Head of caudate nucleus (tissue), 42 donors: ENCODE results near the gene TRIM15.
A peak's percentile ranks its signal among the peaks of the same experiment; 100 is the strongest.

ENCODE experiments used
- DNase-seq, 42 donors: peaks; one replicate each; pipeline versions ENCODE4 v3.0.0 to v3.0.0-alpha.2; 2020 to 2021; ENCODE audit warnings: mixed read lengths in 7 of 42
- intact Hi-C: fragments of 100-400 bp; cut with DNase I; formaldehyde crosslinking; loops from one replicate; pipeline ENCODE4 v1.15.0; 2022

The TRIM15 gene

DNA sequence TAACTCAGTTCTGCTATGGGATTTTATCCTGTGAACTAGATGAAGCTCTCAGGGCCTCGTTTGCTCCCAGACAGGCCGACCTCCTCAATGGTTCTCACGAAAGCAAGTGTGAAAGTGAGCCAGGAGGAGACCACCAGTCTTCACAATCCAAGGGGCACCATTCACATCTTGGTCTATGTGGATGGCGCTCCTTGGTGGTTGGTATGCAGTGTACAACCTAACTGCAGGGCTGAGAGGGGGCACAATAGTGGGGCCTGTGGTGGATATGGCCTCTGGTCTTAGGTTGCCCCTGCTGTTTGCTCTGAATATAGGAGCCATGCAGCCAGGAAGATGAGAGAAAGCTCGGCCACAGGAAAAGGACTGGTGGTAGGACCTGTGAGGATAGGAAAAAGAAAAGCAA is 25.2 kb downstream of the TRIM15 start:
- DNase-seq: no peak

DNA sequence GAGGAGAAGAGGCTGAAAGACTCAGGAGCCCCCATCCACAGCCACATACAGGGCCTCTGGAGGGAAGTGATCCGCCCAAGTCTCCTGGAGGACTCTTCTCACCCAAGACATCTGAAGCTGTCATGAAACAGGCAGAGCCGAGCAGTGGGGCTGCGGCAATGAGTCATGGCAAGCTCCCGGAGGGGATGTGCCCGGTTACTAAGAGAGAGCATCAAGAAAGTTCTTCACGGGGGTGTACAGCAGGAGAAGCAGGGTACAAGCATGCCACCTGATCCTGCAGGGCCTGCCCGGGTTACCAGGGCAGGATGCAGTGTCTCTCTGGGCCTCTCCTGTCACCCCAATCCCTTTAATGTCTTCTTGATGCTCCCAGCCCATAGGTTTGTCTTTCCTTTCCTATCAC is 28.7 kb downstream of the TRIM15 start:
- DNase-seq: peak; percentile 19 to 91 (median 68)
- intact Hi-C loops: no loop called here

More for the DNA sequence above, 25.2 kb downstream of the TRIM15 start:
- intact Hi-C loops: no loop called here

DNA sequence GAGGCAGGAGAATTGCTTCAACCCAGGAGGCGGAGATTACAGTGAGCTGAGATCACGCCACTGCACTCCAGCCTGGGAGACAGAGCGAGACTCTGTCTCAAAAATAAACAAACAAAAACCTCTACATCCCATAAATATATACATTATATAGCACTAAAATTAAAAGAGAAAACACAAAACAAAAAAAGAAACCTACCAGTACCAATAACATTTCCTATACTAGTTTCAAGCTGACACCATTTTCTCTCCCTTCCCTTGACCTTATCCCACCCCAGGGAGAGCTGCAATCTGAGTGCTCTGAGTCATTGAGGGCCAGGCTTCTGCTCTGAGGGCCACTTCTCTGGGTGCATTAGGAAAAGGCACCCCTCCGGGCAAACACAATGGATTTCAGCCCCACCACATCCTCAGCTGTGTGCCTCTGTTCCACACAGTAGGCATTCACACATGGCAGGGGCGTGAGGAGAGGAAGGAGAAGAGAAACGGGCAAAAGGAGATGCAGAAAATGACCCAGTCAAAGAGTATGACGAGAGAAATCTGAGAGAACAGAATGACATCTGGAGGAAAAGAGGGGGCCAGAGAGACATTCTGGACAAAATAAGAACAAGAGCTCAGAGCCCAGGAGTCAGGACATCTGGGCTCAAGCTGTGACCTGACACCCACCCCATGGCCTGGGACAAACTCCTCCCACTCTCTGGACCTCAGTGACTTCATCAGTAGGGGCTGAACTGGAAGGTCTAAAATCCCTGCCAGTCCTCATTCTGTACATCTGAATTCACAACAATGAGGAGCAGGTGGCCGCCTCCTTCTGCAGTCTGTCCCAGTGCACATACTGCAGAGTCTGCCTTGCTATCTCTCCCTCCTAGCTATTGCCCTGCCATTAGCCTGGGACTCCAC is 31.7 kb downstream of the TRIM15 start:
- no peak for DNase-seq

DNA sequence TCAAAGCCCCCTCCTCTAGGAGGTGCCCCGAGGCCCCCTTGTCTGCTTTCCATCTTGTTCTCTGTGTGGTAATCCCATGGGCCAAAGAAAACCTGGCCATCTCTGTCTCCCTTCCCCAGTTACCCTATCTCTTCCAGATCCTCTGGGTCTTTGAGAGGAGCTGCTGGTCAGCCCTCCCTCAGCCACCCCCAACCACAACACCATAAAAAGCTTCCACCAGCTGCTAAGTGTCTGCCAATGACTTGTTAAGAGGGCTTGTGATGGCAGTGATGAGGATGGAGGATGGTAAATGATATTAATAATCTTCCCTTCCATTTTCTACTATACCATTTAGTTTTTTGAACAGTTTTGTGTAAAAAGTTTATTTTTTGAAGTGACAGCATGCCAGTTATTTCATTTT is 32.6 kb downstream of the TRIM15 start:
- intact Hi-C loops: no loop called here
- no peak for DNase-seq

More for the DNA sequence above, 31.7 kb downstream of the TRIM15 start:
- intact Hi-C loops: no loop called here

DNA sequence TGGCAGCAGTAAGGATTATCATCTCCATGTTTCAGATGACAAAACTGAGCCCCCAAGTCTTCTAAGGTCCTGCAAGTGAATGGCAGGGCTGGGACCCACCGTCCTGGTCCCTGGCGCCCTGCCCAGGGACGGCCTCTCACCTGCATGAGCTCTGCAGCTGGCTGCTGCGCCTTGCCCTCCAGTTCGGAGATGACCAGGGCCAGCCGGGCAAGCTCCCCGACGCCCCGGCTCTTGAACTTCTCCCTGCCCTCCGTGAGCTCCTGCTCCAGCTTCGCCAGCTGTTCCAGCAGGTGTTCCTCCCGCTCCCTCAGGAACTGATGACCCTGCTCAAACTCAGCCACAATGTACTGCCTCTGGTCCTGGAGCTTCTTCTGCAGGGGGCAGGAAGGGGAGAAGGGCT is 33.0 kb downstream of the TRIM15 start:
- intact Hi-C loops: no loop called here
- DNase-seq: peak in 1 of 42 donors; percentile 18

DNA sequence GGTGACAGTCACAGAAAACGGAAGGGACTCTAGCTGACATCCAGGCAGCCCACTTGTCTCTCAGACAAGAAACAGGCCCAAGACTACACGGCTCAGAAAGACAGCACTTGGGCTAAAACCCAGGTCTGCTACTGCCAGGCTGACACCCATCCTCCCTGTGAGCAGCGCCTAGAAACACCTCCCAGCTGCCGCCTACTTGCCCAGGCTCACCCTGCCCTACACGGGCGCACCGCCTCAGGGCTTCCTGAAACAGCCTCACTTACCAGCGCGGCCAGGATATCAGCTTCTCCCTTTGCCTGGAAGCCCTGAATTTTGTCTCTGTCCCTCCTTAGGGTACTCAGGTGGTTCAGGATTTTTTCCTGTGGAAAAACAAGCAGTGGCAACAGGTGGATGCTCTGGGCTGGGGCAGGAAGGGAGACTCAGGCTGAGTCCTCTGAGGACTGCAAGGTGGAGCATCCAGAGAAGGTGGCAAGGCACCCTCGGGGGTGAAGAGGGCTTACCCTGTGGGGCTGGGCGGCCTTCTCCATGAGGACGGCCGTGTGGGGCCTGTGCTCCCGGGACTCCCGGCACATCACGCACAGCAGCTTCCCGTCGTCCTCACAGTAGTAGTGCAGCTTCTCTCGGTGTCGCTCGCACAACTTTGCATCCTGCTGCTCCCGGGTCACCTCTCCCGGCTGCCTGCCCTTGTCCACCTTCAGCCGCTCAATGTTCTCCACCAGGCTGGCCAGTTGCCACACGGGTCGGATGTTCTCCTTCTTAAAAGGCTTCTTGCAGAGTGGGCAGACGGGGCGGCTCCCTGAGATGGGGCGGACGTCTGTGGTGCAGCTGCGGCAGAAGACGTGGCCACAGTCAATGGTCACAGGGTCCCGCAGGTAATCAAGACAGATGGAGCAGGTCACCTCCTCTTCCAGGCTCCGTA is 35.1 kb downstream of the TRIM15 start:
- intact Hi-C loops: no loop called here
- DNase-seq: peak in 39 of 42 donors; percentile 19 to 84 (median 57)

DNA sequence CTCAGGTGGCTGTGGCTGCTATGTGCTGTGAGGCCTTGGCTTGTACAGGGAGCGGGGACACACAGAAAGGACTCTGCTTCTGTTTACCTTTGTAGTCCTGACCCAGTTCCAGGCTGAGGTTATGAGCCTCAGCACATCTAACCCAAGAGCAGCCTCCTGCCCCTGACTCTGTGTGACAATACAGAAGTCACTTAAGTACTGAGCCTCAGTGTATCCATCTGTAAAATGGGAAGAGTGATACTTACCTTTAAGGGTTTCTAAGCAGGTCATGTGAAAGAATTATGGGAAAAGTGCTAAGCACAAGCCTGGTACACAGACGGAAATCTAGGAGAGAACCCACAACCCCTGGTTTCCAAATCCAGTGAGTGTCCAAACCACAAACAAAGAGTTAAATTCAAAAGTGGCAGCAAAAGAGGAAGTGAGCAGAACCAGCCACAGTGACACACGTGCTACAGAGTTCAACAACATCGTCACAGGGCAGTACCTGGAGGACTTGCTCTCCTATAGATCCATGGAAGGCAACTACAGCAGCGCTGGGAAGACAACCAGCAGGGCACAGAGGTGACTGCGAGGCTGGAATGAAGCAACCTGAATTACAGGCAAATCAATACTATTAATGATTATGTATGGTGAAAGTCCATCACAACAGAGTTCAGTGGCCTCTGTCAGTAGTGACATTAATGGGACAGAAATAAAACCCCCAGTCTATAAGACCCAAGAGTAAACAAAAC is 37.4 kb downstream of the TRIM15 start:
- intact Hi-C loops: no loop called here
- no peak for DNase-seq

DNA sequence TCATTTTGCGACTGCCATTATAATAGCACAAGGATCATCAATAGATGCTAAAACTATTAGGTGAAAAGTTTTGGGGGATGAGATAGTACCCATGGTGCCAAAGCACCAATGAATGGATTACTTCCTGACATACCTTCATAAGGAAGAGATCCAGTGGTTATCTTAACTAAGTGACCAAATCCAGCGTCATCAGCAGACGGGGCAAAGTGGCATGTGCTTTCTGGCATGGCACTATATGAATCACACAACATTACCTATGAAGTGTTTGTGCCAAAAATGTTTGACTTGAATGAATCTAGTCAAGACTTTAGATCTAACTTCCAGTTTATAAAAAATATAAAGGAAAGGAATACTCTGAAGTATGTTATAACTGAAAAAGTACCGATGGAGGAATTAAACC is 39.0 kb downstream of the TRIM15 start:
- DNase-seq: no peak
- intact Hi-C loops: no loop called here

DNA sequence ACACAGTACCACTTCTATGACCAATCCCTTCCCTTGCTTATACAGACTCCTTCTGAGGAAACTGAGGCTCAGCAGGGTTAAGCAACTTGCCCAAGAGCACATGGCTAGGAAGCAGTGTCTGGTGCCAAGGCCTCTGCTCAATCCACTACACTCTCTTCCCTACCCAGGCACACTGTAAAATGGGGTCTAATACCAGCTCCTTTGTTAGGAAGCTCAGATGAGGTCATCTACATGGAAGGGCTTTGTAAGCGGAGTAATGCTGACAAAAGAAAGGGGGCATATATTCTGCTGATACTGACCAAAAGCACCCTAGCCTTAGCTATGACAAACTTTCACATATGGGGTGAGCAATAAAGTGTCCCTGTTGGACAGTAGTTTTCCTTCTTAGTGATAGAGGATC is 40.8 kb downstream of the TRIM15 start:
- DNase-seq: peak in 1 of 42 donors; percentile 21
- intact Hi-C loops: no loop called here

DNA sequence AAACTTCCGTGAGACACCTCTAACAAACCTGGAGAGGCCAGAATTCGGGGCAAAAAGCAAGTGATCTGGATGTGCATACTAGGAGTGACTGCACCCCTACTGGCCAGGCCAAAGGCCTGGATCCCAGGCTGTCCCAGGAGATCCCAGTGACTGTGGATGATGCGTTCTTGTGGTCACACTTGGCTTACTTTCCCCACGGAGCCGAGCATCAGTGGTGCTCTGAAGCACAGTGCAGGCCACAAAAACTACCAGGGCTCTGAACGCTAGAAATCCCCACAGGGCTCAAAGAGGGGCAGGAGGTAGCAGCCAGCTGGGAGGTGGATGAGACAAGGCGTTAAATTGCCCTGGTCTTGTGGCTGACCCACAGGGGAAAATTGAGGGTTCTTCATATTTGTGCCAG is 42.8 kb downstream of the TRIM15 start:
- no peak for DNase-seq
- intact Hi-C loops: no loop called here

DNA sequence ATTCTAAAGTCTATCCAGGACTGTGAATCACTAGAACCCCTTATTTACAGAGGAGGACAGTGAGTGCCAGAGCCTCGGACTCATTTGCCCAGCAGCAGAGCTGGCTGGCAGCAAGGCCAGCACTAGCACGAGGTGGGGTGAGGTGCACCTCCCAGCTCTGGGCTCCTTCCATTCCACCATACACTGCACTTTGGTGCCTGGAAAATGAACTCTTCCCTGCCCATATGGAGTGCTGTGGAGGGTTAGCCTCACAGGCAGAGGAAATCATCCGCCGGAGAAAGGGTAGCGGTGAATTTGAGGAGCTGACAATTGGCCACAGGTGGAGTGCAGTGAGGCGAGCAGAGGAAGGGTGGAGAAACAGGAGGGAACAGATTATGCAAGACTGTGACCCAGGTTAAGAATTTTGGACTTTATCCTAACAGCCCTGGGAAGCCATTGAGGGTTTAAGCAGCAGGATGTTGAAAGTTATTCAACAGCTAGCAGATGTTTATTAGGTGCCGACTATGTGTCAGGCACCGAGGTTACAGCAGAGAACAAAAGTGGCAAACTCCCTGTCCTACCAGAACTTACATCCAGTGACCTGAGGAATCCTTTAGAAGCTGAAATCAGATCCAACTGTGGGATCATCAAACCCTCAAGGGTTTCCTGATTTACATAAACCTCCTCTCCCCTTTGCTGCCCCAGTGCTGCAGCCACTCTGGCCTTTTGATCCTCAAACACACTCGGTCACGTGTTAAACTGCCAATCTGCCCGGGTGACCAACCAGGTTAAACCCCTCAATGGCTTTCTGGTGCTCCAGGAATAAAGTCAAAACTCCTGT is 43.7 kb downstream of the TRIM15 start:
- no peak for DNase-seq
- intact Hi-C loops: no loop called here

DNA sequence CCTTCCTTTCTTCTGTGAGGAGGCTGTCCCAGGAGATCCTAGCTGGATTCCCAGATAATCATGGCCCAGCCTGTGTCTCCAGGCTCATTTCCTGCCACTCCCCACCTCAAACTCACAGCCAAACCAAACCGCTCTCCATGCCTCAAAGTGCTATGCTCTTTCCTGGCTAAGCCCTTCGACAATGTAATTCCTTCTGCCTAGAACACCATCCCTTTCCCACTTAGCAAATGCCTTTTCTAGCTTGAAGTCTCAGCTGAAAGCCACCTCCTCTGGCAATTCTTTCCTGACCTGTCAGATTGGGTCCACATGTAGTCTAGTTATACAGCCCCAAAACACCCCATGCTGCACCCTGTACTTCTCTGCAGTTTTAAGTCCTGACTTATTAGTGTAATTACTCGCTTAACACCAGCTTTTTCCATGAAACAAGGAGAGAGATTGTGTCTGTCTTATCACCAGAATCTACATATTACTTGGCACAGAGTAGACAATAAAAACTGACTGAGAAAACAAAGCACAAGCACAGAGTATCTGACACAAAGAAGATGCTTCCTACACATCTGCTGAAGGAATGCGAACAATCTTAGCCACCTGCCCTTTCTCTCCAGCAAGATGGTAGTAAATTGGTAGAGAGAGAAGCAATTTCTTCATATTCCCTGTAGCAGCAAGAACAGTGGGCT is 44.4 kb downstream of the TRIM15 start:
- intact Hi-C loops: no loop called here
- no peak for DNase-seq

DNA sequence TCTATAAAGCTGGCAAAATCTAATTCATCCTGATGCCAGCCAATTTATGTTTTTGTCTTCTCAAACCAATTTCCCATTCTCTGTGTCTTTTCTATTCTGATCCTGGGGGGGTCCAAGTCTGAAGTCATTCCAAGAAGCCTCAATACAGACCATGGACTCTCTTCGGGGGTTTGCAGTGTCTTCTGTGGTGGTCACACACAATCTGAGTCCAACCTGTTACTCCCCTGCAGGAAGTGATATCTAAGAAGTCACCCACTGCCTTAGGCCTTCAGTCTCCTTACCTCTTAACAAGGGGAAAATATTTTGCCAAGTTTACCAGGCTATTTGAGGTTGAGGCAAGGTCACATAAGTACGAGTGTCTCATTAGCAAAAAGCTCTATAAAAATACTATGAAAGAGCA is 48.0 kb downstream of the TRIM15 start:
- DNase-seq: no peak
- intact Hi-C loops: no loop called here

DNA sequence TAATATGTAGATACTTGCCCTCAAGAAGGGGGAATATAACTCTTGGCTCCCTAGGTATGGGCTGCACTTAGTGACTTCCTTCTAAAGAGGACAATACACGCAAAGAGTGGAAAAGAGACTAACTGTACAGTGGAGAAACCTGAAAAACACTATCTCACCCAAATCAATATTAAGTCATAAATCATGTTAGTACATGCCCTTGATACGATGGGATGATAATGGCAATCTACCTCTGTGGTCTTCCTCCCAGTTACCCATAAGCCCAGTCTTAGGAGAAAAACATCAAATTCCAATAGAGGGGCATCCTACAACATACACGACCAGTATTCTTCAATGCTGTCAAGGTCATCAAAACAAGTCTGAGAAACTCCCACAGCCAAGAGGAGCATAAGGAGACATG is 48.6 kb downstream of the TRIM15 start:
- intact Hi-C loops: no loop called here
- no peak for DNase-seq

DNA sequence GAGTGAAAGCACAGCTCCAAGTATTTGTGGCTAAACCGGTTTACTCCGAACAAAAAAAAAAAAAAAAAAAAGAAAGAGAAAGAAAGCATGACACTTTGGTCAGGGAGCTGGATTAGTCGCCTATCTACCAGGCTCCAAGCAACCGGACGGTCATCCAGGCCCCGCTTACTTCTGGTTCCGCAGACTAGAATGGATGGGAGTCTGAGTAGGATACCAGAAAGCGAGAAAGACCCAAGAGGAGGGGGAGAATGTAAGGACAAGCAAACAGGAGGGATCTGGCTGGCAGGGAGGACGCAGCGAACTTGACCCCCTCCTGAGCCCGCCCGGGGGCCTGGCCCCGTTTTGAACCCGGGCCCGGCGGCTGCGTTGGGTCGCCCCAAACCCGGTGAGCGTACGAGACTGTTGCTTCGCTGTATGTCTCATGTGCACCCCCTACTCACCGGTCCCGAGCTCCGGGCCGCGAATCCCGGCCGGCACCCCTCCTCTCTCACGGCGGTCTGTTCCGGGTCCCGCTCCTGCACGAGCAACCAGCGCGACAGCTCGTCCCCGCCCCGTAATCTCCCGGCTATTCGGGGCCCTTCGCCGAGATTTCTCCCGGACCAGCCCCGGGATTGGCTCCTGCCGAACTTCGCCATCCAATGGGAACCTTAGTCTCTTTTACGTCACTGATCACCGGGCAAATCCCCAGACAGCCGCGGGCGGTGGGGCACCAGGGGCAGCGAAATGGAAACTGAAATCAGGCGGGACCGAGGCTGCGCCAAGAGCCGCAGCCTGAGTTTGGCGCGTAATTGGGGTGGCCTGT is 49.7 kb downstream of the TRIM15 start, which contains the start of gene TRIM26:
TRIM26 (minus strand) TSS at position 542 of the 802 bp plus-strand sequence. CDS start 14,303 bp downstream, outside the sequence.
- DNase-seq: peak; percentile 94 to 99 (median 97)
- intact Hi-C loops: no loop called here

DNA sequence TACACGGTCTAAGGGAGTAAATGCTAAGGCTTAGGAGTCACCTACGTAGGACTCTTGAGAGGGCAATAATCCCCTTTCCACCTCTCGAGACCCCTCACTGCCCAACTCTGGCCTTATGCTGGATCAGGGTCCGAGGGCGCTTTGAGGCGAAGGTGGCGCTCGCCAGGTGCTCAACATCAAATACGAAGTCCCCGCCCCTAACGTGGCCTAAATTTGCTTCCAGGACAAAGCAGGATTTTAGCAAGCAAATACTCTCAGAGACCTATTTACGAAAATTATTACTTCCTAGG is 50.3 kb downstream of the TRIM15 start:
- intact Hi-C loops: no loop called here
- DNase-seq: peak in 1 of 42 donors; percentile 22

DNA sequence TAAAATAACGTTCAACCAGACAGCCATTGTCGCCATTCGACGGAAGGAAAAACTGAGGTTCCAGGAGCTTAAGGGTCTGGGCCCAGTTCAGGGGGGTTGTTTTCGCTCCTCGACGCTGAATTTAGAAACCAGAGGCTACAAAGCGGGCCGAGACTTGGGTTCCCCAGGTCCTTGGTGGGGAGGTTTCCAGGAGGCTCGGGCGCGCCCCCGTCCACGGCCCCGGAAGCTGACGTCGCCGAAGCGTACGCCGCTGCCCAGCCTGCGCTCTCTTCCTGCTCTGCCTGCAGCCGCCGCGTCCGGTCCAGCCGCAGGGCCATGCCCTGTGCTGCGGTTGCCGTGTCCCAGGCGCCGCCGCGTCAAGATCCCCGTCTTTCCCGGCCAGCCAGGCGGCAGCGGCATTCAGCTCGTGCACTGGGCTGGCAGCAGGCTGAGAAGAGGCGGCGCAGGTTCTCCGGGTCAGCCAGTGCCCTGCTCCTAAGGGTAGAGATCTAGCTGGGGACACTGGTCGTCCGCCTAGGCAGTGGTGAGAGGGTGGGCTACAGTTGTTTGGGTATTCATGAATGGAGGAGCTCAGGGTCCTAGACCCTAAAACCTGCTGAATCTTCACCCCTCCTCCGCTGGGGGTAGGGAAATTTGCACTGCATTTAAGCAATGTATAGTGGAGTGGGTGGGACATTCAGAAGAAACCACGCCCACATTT is 50.8 kb downstream of the TRIM15 start:
- peak; percentile 55 to 91 (median 84) for DNase-seq
- intact Hi-C loops: no loop called here
